Measurements from ENCODE around the gene PER3. TPM values are rescaled to one million over a fixed set of nuclear protein-coding genes. Genes with fewer than 3 reads are reported as not detected.

PER3 gene
- total and polyA plus RNA-seq, 4 donors, result 4.4 to 49.0 (median 15.1) TPM

DNA sequence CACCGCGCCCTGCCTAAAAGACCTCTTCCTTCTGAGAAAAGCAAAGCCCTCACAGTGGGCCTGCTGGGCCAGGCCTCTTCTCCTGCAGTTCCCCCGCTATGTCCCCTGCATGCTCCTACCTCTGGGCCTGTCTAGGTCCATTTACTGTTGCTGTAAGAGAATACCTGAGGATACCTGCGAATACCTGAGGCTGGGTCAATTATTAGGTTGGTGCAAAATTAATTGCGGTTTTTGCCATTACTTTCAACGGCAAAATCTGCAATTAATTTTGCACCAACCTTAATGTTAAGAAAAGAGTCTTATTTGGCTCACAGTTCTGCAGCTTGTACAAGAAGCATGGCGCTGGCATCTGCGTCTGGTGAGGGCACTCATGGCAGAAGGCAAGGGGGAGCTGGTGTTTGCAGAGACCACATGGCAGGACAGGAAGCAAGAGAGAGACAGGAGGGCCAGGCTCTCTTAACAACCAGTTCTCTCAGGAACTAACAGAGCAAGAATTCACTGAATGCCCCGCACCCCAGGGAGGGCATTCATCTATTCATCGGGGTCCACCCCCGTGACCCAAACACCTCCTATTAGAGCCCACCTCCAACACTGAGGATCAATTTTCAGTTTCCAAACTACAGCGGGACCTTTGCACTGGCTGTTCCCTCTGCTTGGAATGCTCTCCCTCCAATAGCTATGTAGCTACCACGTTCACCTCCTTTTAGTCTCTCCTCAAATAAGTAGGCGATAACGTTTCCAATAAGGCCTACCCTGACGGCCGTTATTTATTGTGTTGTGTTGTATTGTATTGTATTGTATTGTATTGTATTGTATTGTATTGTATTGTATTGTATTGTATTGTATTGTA lies 78.3 kb downstream of the PER3 start:
- ATAC-seq (ENCODE audit: low FRiP score) (no peak), DNase-seq (no peak)
- Histone ChIP-seq H3K4me3 (ENCODE audit: low read length in 2 of 2) (no peak overlapping the region), H3K27ac (ENCODE audit: low read depth in 1 of 2, low read length in 2 of 2) (no peak overlapping the region), H3K9me3 (ENCODE audit: control insufficient read depth, low read length) (no peaks in the 10 kb centered on the region), H3K4me1 (ENCODE audit: control insufficient read depth in 1 of 2, insufficient read depth in 2 of 2, low read length in 2 of 2) (no peaks in the 10 kb centered on the region), H3K36me3 (ENCODE audit: control insufficient read depth in 1 of 2, insufficient read depth in 2 of 2, low read length in 1 of 2) (no peaks in the 10 kb centered on the region), H3K27me3 (ENCODE audit: control insufficient read depth in 1 of 2, insufficient read depth in 2 of 2, low read length in 1 of 2) (no peaks in the 10 kb centered on the region)
- intact Hi-C loops (cut with DNase I), result no loop called here
- 91 to 92% methylated on average over 17 of the region's 17 CpGs for WGBS, 2 donors

DNA sequence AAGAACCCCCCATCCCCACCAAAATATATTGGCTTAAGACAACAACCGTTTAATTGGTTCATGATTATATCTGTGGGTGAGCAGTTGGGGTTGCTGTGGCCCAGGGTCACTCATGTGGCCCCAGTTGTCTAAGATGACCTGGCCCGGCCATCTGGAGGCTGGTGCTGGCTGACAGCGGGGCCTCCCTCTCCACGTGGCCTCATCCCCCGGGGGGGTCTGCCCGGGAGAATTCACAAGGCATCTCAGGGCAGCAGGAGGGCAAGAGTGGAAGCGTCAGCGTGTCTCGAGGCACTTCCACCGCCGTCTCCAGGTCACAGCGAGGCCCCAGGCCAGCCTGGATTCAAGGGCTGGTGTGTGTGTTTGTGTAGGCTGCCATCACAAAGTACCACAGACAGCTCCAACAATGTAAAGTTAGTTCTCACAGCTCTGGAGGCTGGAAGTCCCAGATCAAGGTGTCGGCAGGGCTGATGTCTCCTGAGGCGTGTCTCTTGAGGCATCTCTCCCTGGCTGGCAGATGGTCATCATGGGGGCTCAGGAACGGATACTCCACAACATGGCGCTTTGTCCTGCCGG lies 79.8 kb downstream of the PER3 start:
- ATAC-seq (ENCODE audit: low FRiP score) (no peak), DNase-seq (no peak)
- no peak overlapping the region for H3K27ac ChIP-seq (ENCODE audit: low read depth in 1 of 2, low read length in 2 of 2)
- 71 to 77% methylated on average over 17 of the region's 17 CpGs for WGBS, 2 donors
- H3K4me3 ChIP-seq (ENCODE audit: low read length in 2 of 2), result no peak overlapping the region
- H3K4me1 ChIP-seq (ENCODE audit: control insufficient read depth in 1 of 2, insufficient read depth in 2 of 2, low read length in 2 of 2), result no peaks in the 10 kb centered on the region
- H3K9me3 ChIP-seq (ENCODE audit: control insufficient read depth, low read length), result no peaks in the 10 kb centered on the region
- H3K36me3 ChIP-seq (ENCODE audit: control insufficient read depth in 1 of 2, insufficient read depth in 2 of 2, low read length in 1 of 2), result no peaks in the 10 kb centered on the region
- H3K27me3 ChIP-seq (ENCODE audit: control insufficient read depth in 1 of 2, insufficient read depth in 2 of 2, low read length in 1 of 2), result no peaks in the 10 kb centered on the region
- intact Hi-C loops (cut with DNase I), result no loop called here

DNA sequence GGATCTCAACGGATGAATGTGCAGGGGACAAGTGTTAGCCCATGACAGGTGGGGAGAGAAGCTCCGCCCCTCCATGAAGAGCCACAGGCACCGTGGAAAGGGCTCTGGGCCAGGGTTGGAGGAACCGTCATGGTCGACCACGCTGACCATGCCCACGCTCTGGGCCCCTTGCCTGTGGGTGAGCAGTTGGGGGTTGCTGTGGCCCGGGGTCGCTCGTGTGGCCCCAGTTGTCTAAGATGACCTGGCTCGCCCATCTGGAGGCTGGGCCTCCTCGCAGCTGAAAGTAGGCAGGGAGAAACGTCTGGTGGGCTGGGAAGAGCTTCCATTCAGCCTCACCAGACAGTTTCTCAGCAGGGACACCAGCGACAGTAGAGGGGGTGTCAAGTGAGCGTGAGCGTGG lies 81.9 kb downstream of the PER3 start:
- Histone ChIP-seq H3K4me1 (ENCODE audit: control insufficient read depth in 1 of 2, insufficient read depth in 2 of 2, low read length in 2 of 2) (no peaks in the 10 kb centered on the region), H3K27ac (ENCODE audit: low read depth in 1 of 2, low read length in 2 of 2) (no peak overlapping the region), H3K27me3 (ENCODE audit: control insufficient read depth in 1 of 2, insufficient read depth in 2 of 2, low read length in 1 of 2) (no peaks in the 10 kb centered on the region), H3K4me3 (ENCODE audit: low read length in 2 of 2) (no peak overlapping the region), H3K9me3 (ENCODE audit: control insufficient read depth, low read length) (no peaks in the 10 kb centered on the region), H3K36me3 (ENCODE audit: control insufficient read depth in 1 of 2, insufficient read depth in 2 of 2, low read length in 1 of 2) (no peaks in the 10 kb centered on the region)
- intact Hi-C loops (cut with DNase I), result no loop called here
- 89 to 90% methylated on average over 16 of the region's 16 CpGs for WGBS, 2 donors
- ATAC-seq (ENCODE audit: low FRiP score), result no peak
- DNase-seq, result no peak

DNA sequence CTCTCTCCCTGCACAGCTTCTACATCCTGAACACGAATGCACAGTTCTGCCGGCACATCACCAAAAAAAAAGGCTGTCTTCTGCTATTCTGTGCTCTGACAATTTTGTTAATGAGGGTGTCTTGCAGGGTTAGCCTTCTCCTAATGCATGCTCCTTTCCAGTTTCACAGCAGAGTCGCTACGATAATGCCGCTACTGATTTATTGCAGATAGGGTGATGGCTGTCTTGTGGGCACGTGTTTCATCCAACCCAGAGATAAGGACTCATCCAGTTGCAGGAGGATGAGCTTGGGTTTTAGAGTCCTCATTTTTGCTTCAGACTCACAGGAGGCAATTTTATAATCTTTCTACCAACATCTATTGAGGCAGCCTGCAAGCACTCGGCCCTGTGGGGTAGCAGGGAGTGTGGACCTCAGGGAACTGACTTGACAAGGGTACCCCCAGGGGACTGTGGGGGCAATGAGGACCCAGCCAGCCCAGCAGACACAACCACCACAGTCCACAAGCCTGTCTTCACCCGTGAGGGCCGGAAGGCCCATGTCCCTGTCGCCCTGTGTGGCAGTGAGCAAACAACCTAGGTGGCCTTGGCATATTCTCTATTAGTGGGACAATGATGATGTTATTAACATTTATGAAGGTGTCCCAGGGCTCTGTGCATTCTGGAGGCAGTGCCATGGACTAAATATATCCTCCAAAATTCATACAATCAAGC lies 84.1 kb downstream of the PER3 start:
- H3K27ac ChIP-seq (ENCODE audit: low read depth in 1 of 2, low read length in 2 of 2), result no peak overlapping the region
- H3K9me3 ChIP-seq (ENCODE audit: control insufficient read depth, low read length), result no peaks in the 10 kb centered on the region
- no peaks in the 10 kb centered on the region for H3K4me1 ChIP-seq (ENCODE audit: control insufficient read depth in 1 of 2, insufficient read depth in 2 of 2, low read length in 2 of 2)
- ATAC-seq (ENCODE audit: low FRiP score), result no peak
- 83 to 90% methylated on average over 10 of the region's 10 CpGs for WGBS, 2 donors
- DNase-seq, result no peak
- no peaks in the 10 kb centered on the region for H3K36me3 ChIP-seq (ENCODE audit: control insufficient read depth in 1 of 2, insufficient read depth in 2 of 2, low read length in 1 of 2)
- no peak overlapping the region for H3K4me3 ChIP-seq (ENCODE audit: low read length in 2 of 2)
- no peaks in the 10 kb centered on the region for H3K27me3 ChIP-seq (ENCODE audit: control insufficient read depth in 1 of 2, insufficient read depth in 2 of 2, low read length in 1 of 2)
- intact Hi-C loops (cut with DNase I), result no loop called here

DNA sequence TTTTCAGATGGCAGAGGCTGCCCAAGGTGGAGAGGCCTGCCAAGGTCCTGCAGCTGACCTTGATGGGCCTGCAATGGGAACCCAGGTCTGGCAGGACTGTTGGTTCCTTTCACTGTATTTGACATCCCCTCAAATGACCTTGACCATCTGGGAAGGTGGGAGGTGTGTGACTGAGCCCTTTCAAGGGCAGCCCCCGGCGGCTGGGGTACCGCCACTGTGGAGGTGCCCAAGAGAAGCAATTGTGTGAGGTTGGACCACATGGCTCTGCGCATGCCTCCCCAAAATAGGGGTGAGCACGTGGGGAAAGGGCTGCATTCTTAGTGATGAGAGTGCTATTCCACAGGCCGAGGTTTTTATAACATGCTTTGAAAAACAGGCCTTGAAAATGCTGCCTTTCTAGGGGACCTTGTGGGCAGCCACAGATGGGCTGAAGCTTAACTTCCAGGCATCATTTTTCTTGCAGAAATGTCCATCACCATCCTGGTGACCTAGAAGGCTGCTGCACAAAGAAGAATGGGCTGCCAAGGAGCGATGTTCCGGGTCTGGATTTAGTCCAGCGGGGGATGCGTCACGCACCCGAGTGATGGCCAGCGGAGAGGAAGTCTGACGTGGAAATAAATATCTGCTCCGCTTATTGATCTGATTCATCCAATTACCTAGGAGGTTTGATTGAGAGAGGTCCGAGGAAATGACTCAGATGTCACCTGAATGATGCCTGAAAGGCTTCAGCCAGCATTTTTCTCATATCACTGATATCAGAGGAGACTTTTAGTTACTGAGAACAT lies 85.2 kb downstream of the PER3 start:
- intact Hi-C loops (cut with DNase I), result no loop called here
- Histone ChIP-seq H3K9me3 (ENCODE audit: control insufficient read depth, low read length) (no peaks in the 10 kb centered on the region), H3K4me1 (ENCODE audit: control insufficient read depth in 1 of 2, insufficient read depth in 2 of 2, low read length in 2 of 2) (no peaks in the 10 kb centered on the region), H3K36me3 (ENCODE audit: control insufficient read depth in 1 of 2, insufficient read depth in 2 of 2, low read length in 1 of 2) (no peaks in the 10 kb centered on the region), H3K4me3 (ENCODE audit: low read length in 2 of 2) (no peak overlapping the region), H3K27me3 (ENCODE audit: control insufficient read depth in 1 of 2, insufficient read depth in 2 of 2, low read length in 1 of 2) (no peaks in the 10 kb centered on the region), H3K27ac (ENCODE audit: low read depth in 1 of 2, low read length in 2 of 2) (no peak overlapping the region)
- no peak for DNase-seq
- WGBS, 2 donors, result 86 to 92% methylated on average over 16 of the region's 16 CpGs
- no peak for ATAC-seq (ENCODE audit: low FRiP score)

DNA sequence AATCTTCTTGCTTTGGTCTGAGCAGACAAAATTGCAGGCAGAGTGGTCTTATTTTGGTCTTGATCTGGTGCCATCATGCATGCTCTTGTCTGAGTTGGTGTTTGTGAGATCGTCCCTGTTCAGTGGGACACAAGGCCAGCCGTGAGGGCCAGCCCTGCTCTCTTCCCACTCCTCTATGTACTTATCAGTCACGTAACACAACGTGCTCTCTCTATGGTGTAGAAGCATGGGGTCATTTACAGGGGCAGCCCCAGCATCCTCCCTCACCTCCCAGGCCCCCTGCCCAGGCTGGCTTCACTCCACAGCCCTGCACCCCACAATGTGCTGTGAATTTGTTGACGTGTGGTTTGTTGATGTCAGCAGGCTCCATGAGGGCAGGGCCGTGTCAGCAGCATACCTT lies 87.0 kb downstream of the PER3 start:
- Histone ChIP-seq H3K36me3 (ENCODE audit: control insufficient read depth in 1 of 2, insufficient read depth in 2 of 2, low read length in 1 of 2) (no peaks in the 10 kb centered on the region), H3K27me3 (ENCODE audit: control insufficient read depth in 1 of 2, insufficient read depth in 2 of 2, low read length in 1 of 2) (no peaks in the 10 kb centered on the region), H3K4me3 (ENCODE audit: low read length in 2 of 2) (no peak overlapping the region), H3K9me3 (ENCODE audit: control insufficient read depth, low read length) (no peaks in the 10 kb centered on the region), H3K27ac (ENCODE audit: low read depth in 1 of 2, low read length in 2 of 2) (no peak overlapping the region), H3K4me1 (ENCODE audit: control insufficient read depth in 1 of 2, insufficient read depth in 2 of 2, low read length in 2 of 2) (no peaks in the 10 kb centered on the region)
- ATAC-seq (ENCODE audit: low FRiP score), result no peak
- no peak for DNase-seq
- intact Hi-C loops (cut with DNase I), result no loop called here
- 76 to 78% methylated on average over 6 of the region's 6 CpGs for WGBS, 2 donors

DNA sequence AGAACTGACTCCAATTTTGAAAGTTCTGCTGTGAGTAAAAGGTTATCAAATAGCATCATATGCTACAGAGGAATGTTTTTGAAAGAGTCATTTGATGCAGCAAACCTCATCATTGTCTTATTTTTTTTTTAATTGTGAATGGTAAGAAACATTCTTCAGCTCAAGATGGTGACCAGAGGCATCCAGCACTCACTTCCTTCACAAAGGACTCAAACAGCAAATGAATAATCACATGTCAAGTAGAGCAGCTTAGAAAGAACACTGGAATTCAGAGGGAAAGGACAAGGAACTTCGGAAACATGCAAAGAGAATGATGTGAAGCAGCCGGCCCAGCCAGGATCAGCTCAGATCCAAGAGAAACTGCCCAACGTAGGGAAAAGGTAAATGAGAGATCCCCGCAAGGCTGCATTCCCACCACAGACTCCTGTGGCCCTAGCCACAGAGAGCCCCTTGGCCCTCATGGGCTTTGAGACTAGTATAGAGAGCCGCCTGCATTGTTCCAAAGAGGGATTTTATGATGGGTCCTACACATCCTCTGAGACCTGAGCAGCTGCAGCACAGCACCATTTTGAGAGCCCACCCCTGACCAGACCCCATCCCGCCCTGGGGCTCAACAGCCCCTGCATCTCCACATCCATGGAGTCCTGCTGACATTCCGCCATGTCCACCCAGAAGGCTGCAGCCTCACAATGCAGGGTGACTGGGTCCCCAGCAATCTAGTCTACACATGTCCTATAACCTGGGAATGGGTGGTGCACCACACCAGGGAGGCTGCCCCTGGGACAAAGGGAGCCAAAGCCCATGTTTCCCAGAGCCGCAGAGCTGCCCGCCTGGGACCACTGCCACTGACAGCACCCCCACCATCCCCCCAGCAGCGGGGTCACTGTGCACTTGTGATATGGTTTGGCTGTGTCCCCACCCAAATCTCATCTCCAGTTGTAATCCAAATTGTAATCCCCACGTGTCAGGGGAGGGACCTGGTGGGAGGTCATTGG lies 90.0 kb downstream of the PER3 start:
- Histone ChIP-seq H3K27ac (ENCODE audit: low read depth in 1 of 2, low read length in 2 of 2) (no peak overlapping the region), H3K27me3 (ENCODE audit: control insufficient read depth in 1 of 2, insufficient read depth in 2 of 2, low read length in 1 of 2) (no peaks in the 10 kb centered on the region), H3K4me3 (ENCODE audit: low read length in 2 of 2) (no peak overlapping the region), H3K9me3 (ENCODE audit: control insufficient read depth, low read length) (no peaks in the 10 kb centered on the region), H3K4me1 (ENCODE audit: control insufficient read depth in 1 of 2, insufficient read depth in 2 of 2, low read length in 2 of 2) (no peaks in the 10 kb centered on the region), H3K36me3 (ENCODE audit: control insufficient read depth in 1 of 2, insufficient read depth in 2 of 2, low read length in 1 of 2) (no peaks in the 10 kb centered on the region)
- WGBS, 2 donors, result 73 to 78% methylated on average over 11 of the region's 11 CpGs
- DNase-seq (no peak), ATAC-seq (ENCODE audit: low FRiP score) (no peak)
- intact Hi-C loops (cut with DNase I), result no loop called here

DNA sequence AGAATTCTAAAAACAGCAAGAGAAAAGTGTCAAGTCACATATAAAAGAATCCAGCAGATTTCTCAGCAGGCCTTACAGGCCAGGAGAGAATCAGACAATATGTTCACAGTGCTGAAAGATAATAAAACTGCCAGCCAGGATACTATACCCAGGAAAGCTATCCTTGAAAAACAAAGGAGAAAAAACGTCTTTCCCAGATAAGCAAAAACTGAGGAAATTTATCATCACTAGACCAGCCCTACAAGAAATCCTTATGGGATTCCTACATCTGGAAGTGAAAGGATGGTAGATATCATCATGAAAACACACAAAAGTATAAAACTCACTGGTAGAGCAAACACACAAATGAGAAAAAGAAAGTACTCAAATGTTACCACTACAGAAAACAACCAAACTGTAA lies 93.9 kb downstream of the PER3 start:
- intact Hi-C loops (cut with DNase I), result no loop called here
- Histone ChIP-seq H3K27me3 (ENCODE audit: control insufficient read depth in 1 of 2, insufficient read depth in 2 of 2, low read length in 1 of 2) (no peaks in the 10 kb centered on the region), H3K27ac (ENCODE audit: low read depth in 1 of 2, low read length in 2 of 2) (no peak overlapping the region), H3K4me1 (ENCODE audit: control insufficient read depth in 1 of 2, insufficient read depth in 2 of 2, low read length in 2 of 2) (no peaks in the 10 kb centered on the region), H3K9me3 (ENCODE audit: control insufficient read depth, low read length) (no peaks in the 10 kb centered on the region), H3K36me3 (ENCODE audit: control insufficient read depth in 1 of 2, insufficient read depth in 2 of 2, low read length in 1 of 2) (no peaks in the 10 kb centered on the region), H3K4me3 (ENCODE audit: low read length in 2 of 2) (no peak overlapping the region)
- DNase-seq (no peak), ATAC-seq (ENCODE audit: low FRiP score) (no peak)
- 48 to 51% methylated on average over 1 of the region's 1 CpG for WGBS, 2 donors

Measured in aorta (tissue), 5 donors.